COLO668 (cell line): Measurements from ENCODE around the gene CLEC4F.

Source experiments
- DNase-seq: peaks from one replicate; lab custom pipeline; 2025; ENCODE audit not compliant: unreplicated experiment; lab: John Stamatoyannopoulos, UW

Gene CLEC4F

GRCh38 chr2:70820499-70820898 lies at the start of gene CLEC4F:
TSS of gene CLEC4F (minus strand) at chr2:70820599. CDS start at chr2:70820523, 76 bp downstream.
- no peak for DNase-seq

GRCh38 chr2:70868970-70869369 lies 48.6 kb upstream of the CLEC4F start:
- DNase-seq, result no peak

- DNase-seq, result peak; percentile 76
Observed at GRCh38 chr2:70861777-70862625, 41.6 kb upstream of the CLEC4F start.

- DNase-seq, result no peak
Observed at GRCh38 chr2:70855667-70856066, 35.3 kb upstream of the CLEC4F start.

GRCh38 chr2:70854411-70854810 lies 34.0 kb upstream of the CLEC4F start:
- DNase-seq, result no peak

- DNase-seq, result no peak
Observed at GRCh38 chr2:70852824-70853223, 32.4 kb upstream of the CLEC4F start.

- DNase-seq, result no peak
Observed at GRCh38 chr2:70851704-70852103, 31.3 kb upstream of the CLEC4F start.

GRCh38 chr2:70850925-70851324 lies 30.5 kb upstream of the CLEC4F start:
- no peak for DNase-seq

GRCh38 chr2:70842401-70842800 lies 22.0 kb upstream of the CLEC4F start:
- no peak for DNase-seq

- no peak for DNase-seq
Observed at GRCh38 chr2:70837980-70838925, 17.9 kb upstream of the CLEC4F start.

GRCh38 chr2:70835643-70836042 lies 15.2 kb upstream of the CLEC4F start, which contains the start of gene CD207:
TSS of gene CD207 (minus strand) at chr2:70835816. CDS start at chr2:70835776, 40 bp downstream.
- no peak for DNase-seq

- DNase-seq, result no peak
Observed at GRCh38 chr2:70834881-70835280, 14.5 kb upstream of the CLEC4F start.

- DNase-seq, result no peak
Observed at GRCh38 chr2:70834106-70834505, 13.7 kb upstream of the CLEC4F start.

- DNase-seq, result no peak
Observed at GRCh38 chr2:70833246-70833645, 12.8 kb upstream of the CLEC4F start.

- no peak for DNase-seq
Observed at GRCh38 chr2:70832386-70832785, 12.0 kb upstream of the CLEC4F start.

GRCh38 chr2:70831861-70832260 lies 11.5 kb upstream of the CLEC4F start:
- DNase-seq, result no peak

- DNase-seq, result no peak
Observed at GRCh38 chr2:70830366-70830765, 10.0 kb upstream of the CLEC4F start.

- no peak for DNase-seq
Observed at GRCh38 chr2:70829916-70830315, 9.5 kb upstream of the CLEC4F start.

GRCh38 chr2:70828914-70829824 lies 8.8 kb upstream of the CLEC4F start:
- no peak for DNase-seq

GRCh38 chr2:70828115-70828514 lies 7.7 kb upstream of the CLEC4F start:
- DNase-seq, result peak; percentile 17

GRCh38 chr2:70827388-70827787 lies 7.0 kb upstream of the CLEC4F start:
- DNase-seq, result no peak
